HEK293 (cell line): ENCODE data around the gene ZNF329.
A peak's percentile ranks its signal among the peaks of the same experiment; 100 is the strongest.

ENCODE experiments used
- BCL11B ChIP-seq: fragments of 450-650 bp; formaldehyde crosslinking; IDR thresholded peaks from 2 replicates; pipeline ENCODE4 v1.5.1; 2016; ENCODE audit warnings: low read depth, missing biosample characterization, missing genetic modification characterization
- GLIS1 ChIP-seq: fragments of 450-650 bp; formaldehyde crosslinking; IDR thresholded peaks from 2 replicates; pipeline ENCODE4 v1.5.1; 2016; ENCODE audit warnings: missing biosample characterization, missing genetic modification characterization
- GLIS2 ChIP-seq: fragments of 450-650 bp; formaldehyde crosslinking; IDR thresholded peaks from 2 replicates; pipeline ENCODE4 v1.5.1; 2016; ENCODE audit warnings: missing biosample characterization, missing genetic modification characterization
- KLF1 ChIP-seq: fragments of 450-650 bp; formaldehyde crosslinking; IDR thresholded peaks from 2 replicates; pipeline ENCODE4 v1.5.1; 2016; ENCODE audit warnings: missing biosample characterization, missing genetic modification characterization
- SCRT1 ChIP-seq: fragments of 450-650 bp; formaldehyde crosslinking; IDR thresholded peaks from 2 replicates; pipeline ENCODE4 v1.5.1; 2016; ENCODE audit warnings: missing biosample characterization, missing genetic modification characterization, borderline replicate concordance
- SP7 ChIP-seq: fragments of 450-650 bp; formaldehyde crosslinking; IDR thresholded peaks from 2 replicates; pipeline ENCODE4 v1.5.1; 2016; ENCODE audit warnings: missing biosample characterization, missing genetic modification characterization
- TCF7L2 ChIP-seq: IDR thresholded peaks from 2 replicates; pipeline ENCODE4 v1.6.1; 2011; ENCODE audit warnings: low read depth, mild to moderate bottlenecking, inconsistent platforms, low read length, moderate library complexity, borderline replicate concordance
- YY1 ChIP-seq: fragments of 450-650 bp; formaldehyde crosslinking; IDR thresholded peaks from 2 replicates; pipeline ENCODE4 v1.5.1; 2018; ENCODE audit warnings: missing biosample characterization, missing genetic modification characterization
- ZBTB48 ChIP-seq: fragments of 450-650 bp; formaldehyde crosslinking; IDR thresholded peaks from 2 replicates; pipeline ENCODE4 v1.5.1; 2016; ENCODE audit warnings: missing biosample characterization, missing genetic modification characterization
- ZFP3 ChIP-seq: fragments of 450-650 bp; formaldehyde crosslinking; IDR thresholded peaks from 2 replicates; pipeline ENCODE4 v1.5.1; 2016; ENCODE audit warnings: low read depth, missing biosample characterization, missing genetic modification characterization
- ZIC2 ChIP-seq: fragments of 450-650 bp; formaldehyde crosslinking; IDR thresholded peaks from 2 replicates; pipeline ENCODE4 v1.5.1; 2016; ENCODE audit warnings: missing biosample characterization, missing genetic modification characterization
- ZNF10 ChIP-seq: fragments of 450-650 bp; formaldehyde crosslinking; IDR thresholded peaks from 2 replicates; pipeline ENCODE4 v1.5.1; 2017; ENCODE audit warnings: missing biosample characterization, missing genetic modification characterization
- ZNF112 ChIP-seq: fragments of 450-650 bp; formaldehyde crosslinking; IDR thresholded peaks from 2 replicates; pipeline ENCODE4 v1.5.0; 2017; ENCODE audit warnings: missing biosample characterization, missing genetic modification characterization
- ZNF140 ChIP-seq: fragments of 450-650 bp; formaldehyde crosslinking; IDR thresholded peaks from 2 replicates; pipeline ENCODE4 v1.5.1; 2016; ENCODE audit warnings: missing biosample characterization, missing genetic modification characterization
- ZNF169 ChIP-seq: fragments of 450-650 bp; formaldehyde crosslinking; IDR thresholded peaks from 2 replicates; pipeline ENCODE4 v1.5.1; 2016; ENCODE audit warnings: missing biosample characterization, missing genetic modification characterization
- ZNF175 ChIP-seq: fragments of 450-650 bp; formaldehyde crosslinking; IDR thresholded peaks from 2 replicates; pipeline ENCODE4 v1.5.1; 2016; ENCODE audit warnings: missing biosample characterization, missing genetic modification characterization
- ZNF214 ChIP-seq: fragments of 450-650 bp; formaldehyde crosslinking; IDR thresholded peaks from 2 replicates; pipeline ENCODE4 v1.5.1; 2017; ENCODE audit warnings: missing biosample characterization, mild to moderate bottlenecking, missing genetic modification characterization, borderline replicate concordance
- ZNF221 ChIP-seq: fragments of 450-650 bp; formaldehyde crosslinking; IDR thresholded peaks from 2 replicates; pipeline ENCODE4 v1.5.1; 2017; ENCODE audit warnings: missing biosample characterization, missing genetic modification characterization, borderline replicate concordance
- ZNF223 ChIP-seq: fragments of 450-650 bp; formaldehyde crosslinking; IDR thresholded peaks from 2 replicates; pipeline ENCODE4 v1.5.1; 2016; ENCODE audit warnings: missing biosample characterization, missing genetic modification characterization
- ZNF302 ChIP-seq: fragments of 450-650 bp; formaldehyde crosslinking; IDR thresholded peaks from 2 replicates; pipeline ENCODE4 v1.5.1; 2016; ENCODE audit warnings: missing biosample characterization, missing genetic modification characterization, low read depth
- ZNF311 ChIP-seq: fragments of 450-650 bp; formaldehyde crosslinking; IDR thresholded peaks from 2 replicates; pipeline ENCODE4 v1.5.1; 2017; ENCODE audit warnings: missing biosample characterization, missing genetic modification characterization, borderline replicate concordance
- ZNF354C ChIP-seq: fragments of 450-650 bp; formaldehyde crosslinking; IDR thresholded peaks from 2 replicates; pipeline ENCODE4 v1.5.1; 2016; ENCODE audit warnings: missing biosample characterization, missing genetic modification characterization, low read depth, borderline replicate concordance
- ZNF37A ChIP-seq: fragments of 450-650 bp; IDR thresholded peaks from 2 replicates; pipeline ENCODE4 v1.5.1; 2018; ENCODE audit warnings: missing biosample characterization, missing genetic modification characterization
- ZNF426 ChIP-seq: fragments of 450-650 bp; formaldehyde crosslinking; IDR thresholded peaks from 2 replicates; pipeline ENCODE4 v1.5.1; 2017; ENCODE audit warnings: missing biosample characterization, missing genetic modification characterization, mild to moderate bottlenecking, inconsistent platforms, moderate library complexity
- ZNF530 ChIP-seq: fragments of 450-650 bp; formaldehyde crosslinking; IDR thresholded peaks from 2 replicates; pipeline ENCODE4 v1.5.1; 2016; ENCODE audit warnings: low read depth, missing biosample characterization, missing genetic modification characterization
- ZNF544 ChIP-seq: fragments of 450-650 bp; formaldehyde crosslinking; IDR thresholded peaks from 2 replicates; pipeline ENCODE4 v1.5.0; 2017; ENCODE audit warnings: missing biosample characterization, missing genetic modification characterization
- ZNF558 ChIP-seq: fragments of 450-650 bp; formaldehyde crosslinking; IDR thresholded peaks from 2 replicates; pipeline ENCODE4 v1.5.1; 2016; ENCODE audit warnings: missing biosample characterization, missing genetic modification characterization
- ZNF747 ChIP-seq: fragments of 450-650 bp; formaldehyde crosslinking; IDR thresholded peaks from 2 replicates; pipeline ENCODE4 v1.5.1; 2016; ENCODE audit warnings: missing biosample characterization, missing genetic modification characterization
- ZNF768 ChIP-seq: fragments of 450-650 bp; formaldehyde crosslinking; IDR thresholded peaks from 2 replicates; pipeline ENCODE4 v1.5.1; 2018; ENCODE audit warnings: missing biosample characterization, mild to moderate bottlenecking, missing genetic modification characterization
- ZNF792 ChIP-seq: fragments of 450-650 bp; formaldehyde crosslinking; IDR thresholded peaks from 2 replicates; pipeline ENCODE4 v1.5.1; 2016; ENCODE audit warnings: missing biosample characterization, missing genetic modification characterization
- TF ChIP-seq, protein P1 (sequence below): IDR thresholded peaks from 2 replicates; pipeline ENCODE4 v1.6.1; 2011; ENCODE audit warnings: mild to moderate bottlenecking, low read depth, low read length, borderline replicate concordance
- TF ChIP-seq, protein P2 (sequence below): fragments of 450-650 bp; formaldehyde crosslinking; IDR thresholded peaks from 2 replicates; pipeline ENCODE4 v1.5.1; 2016; ENCODE audit warnings: missing biosample characterization, missing genetic modification characterization, low read depth
- TF ChIP-seq, protein P3 (sequence below): fragments of 450-650 bp; formaldehyde crosslinking; IDR thresholded peaks from 2 replicates; pipeline ENCODE4 v1.5.1; 2017; ENCODE audit warnings: missing biosample characterization, missing genetic modification characterization
- TF ChIP-seq, protein P4 (sequence below): fragments of 450-650 bp; formaldehyde crosslinking; IDR thresholded peaks from 2 replicates; pipeline ENCODE4 v1.5.1; 2016; ENCODE audit warnings: missing biosample characterization, missing genetic modification characterization
- TF ChIP-seq, protein P5 (sequence below): fragments of 450-650 bp; formaldehyde crosslinking; IDR thresholded peaks from 2 replicates; pipeline ENCODE4 v1.5.1; 2016; ENCODE audit warnings: missing biosample characterization, missing genetic modification characterization

The ZNF329 gene

DNA sequence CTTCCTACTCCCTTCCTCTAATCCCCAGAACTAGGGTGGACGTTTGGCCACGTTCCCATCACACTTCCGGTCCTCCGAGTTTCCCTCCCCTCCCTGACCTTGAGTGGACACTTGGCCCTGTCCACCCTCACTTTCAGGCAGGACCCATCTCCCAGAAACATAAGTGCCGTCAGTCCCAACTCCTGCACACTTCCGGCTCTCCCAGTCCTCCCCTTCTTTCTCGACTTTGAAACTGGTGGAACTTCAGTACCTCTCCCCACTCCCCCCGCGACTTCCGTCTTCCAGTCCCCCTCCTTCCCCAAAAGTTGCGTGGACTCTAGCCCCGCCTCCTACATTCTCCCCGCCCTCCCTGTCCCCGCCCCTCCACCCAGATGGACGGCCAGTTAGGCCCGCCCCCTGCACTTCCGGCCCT, 32.0 kb upstream of the ZNF329 start (continued):
- TF ChIP-seq ZNF302 (tag by site-specific recombination) (no peak), ZFP3 (tag by site-specific recombination) (no peak), KLF1 (tag by site-specific recombination) (no peak), ZBTB48 (tag by site-specific recombination) (no peak), GLIS2 (no peak), ZNF221 (no peak), ZNF426 (tag by site-specific recombination) (no peak), ZNF214 (no peak), ZNF354C (tag by site-specific recombination) (no peak), ZNF175 (tag by site-specific recombination) (no peak), BCL11B (tag by site-specific recombination) (no peak), GLIS1 (tag by site-specific recombination) (no peak), ZNF530 (tag by site-specific recombination) (no peak), ZNF140 (no peak), ZNF112 (tag by site-specific recombination) (no peak), ZIC2 (no peak), TCF7L2 (no peak), ZNF169 (tag by site-specific recombination) (no peak), SCRT1 (tag by site-specific recombination) (no peak), ZNF223 (tag by site-specific recombination) (no peak), ZNF10 (tag by site-specific recombination) (no peak), ZNF37A (no peak), ZNF768 (tag by site-specific recombination) (no peak), ZNF311 (tag by site-specific recombination) (no peak), YY1 (no peak), SP7 (no peak), ZNF544 (tag by site-specific recombination) (0 out of 2 replicates have a peak, but pooled peaks have one; percentile 21), ZNF747 (tag by site-specific recombination) (no peak), ZNF558 (tag by site-specific recombination) (no peak), ZNF792 (tag by site-specific recombination) (0 out of 2 replicates have a peak, but pooled peaks have one; percentile 23)
- TF ChIP-seq, protein P1, sequence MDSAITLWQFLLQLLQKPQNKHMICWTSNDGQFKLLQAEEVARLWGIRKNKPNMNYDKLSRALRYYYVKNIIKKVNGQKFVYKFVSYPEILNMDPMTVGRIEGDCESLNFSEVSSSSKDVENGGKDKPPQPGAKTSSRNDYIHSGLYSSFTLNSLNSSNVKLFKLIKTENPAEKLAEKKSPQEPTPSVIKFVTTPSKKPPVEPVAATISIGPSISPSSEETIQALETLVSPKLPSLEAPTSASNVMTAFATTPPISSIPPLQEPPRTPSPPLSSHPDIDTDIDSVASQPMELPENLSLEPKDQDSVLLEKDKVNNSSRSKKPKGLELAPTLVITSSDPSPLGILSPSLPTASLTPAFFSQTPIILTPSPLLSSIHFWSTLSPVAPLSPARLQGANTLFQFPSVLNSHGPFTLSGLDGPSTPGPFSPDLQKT: no peak
- TF ChIP-seq, protein P2, sequence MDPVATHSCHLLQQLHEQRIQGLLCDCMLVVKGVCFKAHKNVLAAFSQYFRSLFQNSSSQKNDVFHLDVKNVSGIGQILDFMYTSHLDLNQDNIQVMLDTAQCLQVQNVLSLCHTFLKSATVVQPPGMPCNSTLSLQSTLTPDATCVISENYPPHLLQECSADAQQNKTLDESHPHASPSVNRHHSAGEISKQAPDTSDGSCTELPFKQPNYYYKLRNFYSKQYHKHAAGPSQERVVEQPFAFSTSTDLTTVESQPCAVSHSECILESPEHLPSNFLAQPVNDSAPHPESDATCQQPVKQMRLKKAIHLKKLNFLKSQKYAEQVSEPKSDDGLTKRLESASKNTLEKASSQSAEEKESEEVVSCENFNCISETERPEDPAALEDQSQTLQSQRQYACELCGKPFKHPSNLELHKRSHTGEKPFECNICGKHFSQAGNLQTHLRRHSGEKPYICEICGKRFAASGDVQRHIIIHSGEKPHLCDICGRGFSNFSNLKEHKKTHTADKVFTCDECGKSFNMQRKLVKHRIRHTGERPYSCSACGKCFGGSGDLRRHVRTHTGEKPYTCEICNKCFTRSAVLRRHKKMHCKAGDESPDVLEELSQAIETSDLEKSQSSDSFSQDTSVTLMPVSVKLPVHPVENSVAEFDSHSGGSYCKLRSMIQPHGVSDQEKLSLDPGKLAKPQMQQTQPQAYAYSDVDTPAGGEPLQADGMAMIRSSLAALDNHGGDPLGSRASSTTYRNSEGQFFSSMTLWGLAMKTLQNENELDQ: no peak
- TF ChIP-seq, protein P3, sequence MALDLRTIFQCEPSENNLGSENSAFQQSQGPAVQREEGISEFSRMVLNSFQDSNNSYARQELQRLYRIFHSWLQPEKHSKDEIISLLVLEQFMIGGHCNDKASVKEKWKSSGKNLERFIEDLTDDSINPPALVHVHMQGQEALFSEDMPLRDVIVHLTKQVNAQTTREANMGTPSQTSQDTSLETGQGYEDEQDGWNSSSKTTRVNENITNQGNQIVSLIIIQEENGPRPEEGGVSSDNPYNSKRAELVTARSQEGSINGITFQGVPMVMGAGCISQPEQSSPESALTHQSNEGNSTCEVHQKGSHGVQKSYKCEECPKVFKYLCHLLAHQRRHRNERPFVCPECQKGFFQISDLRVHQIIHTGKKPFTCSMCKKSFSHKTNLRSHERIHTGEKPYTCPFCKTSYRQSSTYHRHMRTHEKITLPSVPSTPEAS: no peak
- TF ChIP-seq, protein P4, sequence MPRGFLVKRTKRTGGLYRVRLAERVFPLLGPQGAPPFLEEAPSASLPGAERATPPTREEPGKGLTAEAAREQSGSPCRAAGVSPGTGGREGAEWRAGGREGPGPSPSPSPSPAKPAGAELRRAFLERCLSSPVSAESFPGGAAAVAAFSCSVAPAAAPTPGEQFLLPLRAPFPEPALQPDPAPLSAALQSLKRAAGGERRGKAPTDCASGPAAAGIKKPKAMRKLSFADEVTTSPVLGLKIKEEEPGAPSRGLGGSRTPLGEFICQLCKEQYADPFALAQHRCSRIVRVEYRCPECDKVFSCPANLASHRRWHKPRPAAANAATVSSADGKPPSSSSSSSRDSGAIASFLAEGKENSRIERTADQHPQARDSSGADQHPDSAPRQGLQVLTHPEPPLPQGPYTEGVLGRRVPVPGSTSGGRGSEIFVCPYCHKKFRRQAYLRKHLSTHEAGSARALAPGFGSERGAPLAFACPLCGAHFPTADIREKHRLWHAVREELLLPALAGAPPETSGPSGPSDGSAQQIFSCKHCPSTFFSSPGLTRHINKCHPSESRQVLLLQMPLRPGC (tag by site-specific recombination): no peak
- TF ChIP-seq, protein P5, sequence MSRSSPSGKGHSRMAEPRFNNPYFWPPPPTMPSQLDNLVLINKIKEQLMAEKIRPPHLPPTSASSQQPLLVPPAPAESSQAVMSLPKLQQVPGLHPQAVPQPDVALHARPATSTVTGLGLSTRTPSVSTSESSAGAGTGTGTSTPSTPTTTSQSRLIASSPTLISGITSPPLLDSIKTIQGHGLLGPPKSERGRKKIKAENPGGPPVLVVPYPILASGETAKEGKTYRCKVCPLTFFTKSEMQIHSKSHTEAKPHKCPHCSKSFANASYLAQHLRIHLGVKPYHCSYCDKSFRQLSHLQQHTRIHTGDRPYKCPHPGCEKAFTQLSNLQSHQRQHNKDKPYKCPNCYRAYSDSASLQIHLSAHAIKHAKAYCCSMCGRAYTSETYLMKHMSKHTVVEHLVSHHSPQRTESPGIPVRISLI: no peak
